DND-41 (cell line): ENCODE measurements around the gene SMIM43.

Source experiments
- EZH2 ChIP-seq: IDR thresholded peaks from 3 replicates; pipeline ENCODE4 v1.6.1; 2012; ENCODE audit warnings: borderline replicate concordance, low read depth, mild to moderate bottlenecking, moderate library complexity, low read length, inconsistent platforms; ENCODE audit not compliant: severe bottlenecking
- TF ChIP-seq, protein P1 (sequence below): IDR thresholded peaks from 2 replicates; pipeline ENCODE4 v1.5.1; 2012; ENCODE audit warnings: borderline replicate concordance, low read length, moderate library complexity, mild to moderate bottlenecking; ENCODE audit not compliant: poor library complexity, severe bottlenecking; ENCODE audit errors: extremely low read depth

DNA sequence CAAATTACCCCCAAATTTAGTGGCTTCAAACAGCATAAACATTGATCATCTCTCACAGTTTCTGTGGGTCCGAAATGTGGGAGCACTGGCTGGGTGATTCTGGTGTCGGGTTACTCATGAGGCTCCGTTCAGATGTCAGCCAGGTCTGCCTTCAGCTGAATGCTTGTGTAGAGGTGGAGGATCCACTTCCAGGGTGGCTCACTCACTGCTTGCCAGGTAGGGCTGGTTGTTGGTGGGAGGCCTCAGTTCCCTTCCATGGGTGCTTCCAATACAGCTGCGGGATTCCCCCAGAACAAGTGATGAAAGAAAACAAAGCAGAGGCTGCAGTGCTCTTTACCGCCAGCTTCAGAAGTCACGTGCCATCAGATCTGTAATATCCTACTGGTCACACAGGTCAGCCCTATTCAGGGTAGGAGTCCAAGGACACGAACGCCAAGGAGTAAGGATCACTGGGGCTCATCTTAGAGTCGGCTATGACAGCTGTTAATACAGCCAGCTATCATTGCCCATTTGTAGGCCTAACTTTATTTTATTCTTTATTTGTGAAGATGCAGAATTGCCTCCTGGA, 1.1 kb upstream of the SMIM43 start:
- TF ChIP-seq EZH2, result no peak
- TF ChIP-seq, protein P1, sequence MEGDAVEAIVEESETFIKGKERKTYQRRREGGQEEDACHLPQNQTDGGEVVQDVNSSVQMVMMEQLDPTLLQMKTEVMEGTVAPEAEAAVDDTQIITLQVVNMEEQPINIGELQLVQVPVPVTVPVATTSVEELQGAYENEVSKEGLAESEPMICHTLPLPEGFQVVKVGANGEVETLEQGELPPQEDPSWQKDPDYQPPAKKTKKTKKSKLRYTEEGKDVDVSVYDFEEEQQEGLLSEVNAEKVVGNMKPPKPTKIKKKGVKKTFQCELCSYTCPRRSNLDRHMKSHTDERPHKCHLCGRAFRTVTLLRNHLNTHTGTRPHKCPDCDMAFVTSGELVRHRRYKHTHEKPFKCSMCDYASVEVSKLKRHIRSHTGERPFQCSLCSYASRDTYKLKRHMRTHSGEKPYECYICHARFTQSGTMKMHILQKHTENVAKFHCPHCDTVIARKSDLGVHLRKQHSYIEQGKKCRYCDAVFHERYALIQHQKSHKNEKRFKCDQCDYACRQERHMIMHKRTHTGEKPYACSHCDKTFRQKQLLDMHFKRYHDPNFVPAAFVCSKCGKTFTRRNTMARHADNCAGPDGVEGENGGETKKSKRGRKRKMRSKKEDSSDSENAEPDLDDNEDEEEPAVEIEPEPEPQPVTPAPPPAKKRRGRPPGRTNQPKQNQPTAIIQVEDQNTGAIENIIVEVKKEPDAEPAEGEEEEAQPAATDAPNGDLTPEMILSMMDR, result no peak
